GM10266 (cell line): ENCODE results near the gene GJD3.

ENCODE experiments used
- DNase-seq: peaks from one replicate; pipeline ENCODE4 v3.0.0; 2012; ENCODE audit errors: extremely low spot score
- CTCF ChIP-seq: IDR thresholded peaks from 2 replicates; pipeline ENCODE4 v1.5.1; 2012; ENCODE audit warnings: mild to moderate bottlenecking, low read depth; ENCODE audit not compliant: control insufficient read depth, insufficient read depth; ENCODE audit errors: missing control alignments

Gene GJD3

GRCh38 chr17:40360091-40360490 lies 4.4 kb downstream of the GJD3 start:
- no peak for TF ChIP-seq CTCF

GRCh38 chr17:40358323-40359038 lies 6.1 kb downstream of the GJD3 start:
- peak; percentile 96 for TF ChIP-seq CTCF
- DNase-seq: peak; percentile 94

More at GRCh38 chr17:40360091-40360490, 4.4 kb downstream of the GJD3 start:
- DNase-seq: no peak

- no peak for TF ChIP-seq CTCF
- no peak for DNase-seq
Observed at GRCh38 chr17:40356990-40357881, 7.3 kb downstream of the GJD3 start.

- DNase-seq: no peak
- no peak for TF ChIP-seq CTCF
Observed at GRCh38 chr17:40355804-40356758, 8.5 kb downstream of the GJD3 start.

- DNase-seq: peak; percentile 89
Observed at GRCh38 chr17:40355123-40355803, 9.3 kb downstream of the GJD3 start.

More at GRCh38 chr17:40355123-40355803, 9.3 kb downstream of the GJD3 start:
- peak; percentile 99 for TF ChIP-seq CTCF
